ENCODE measurements around the gene ZMIZ1. TPM values are rescaled to one million over a fixed set of nuclear protein-coding genes. Genes with fewer than 3 reads are reported as not detected.

ZMIZ1 gene
- total RNA-seq, 1 experiment from 2014 or later, result 34.2 TPM

DNA sequence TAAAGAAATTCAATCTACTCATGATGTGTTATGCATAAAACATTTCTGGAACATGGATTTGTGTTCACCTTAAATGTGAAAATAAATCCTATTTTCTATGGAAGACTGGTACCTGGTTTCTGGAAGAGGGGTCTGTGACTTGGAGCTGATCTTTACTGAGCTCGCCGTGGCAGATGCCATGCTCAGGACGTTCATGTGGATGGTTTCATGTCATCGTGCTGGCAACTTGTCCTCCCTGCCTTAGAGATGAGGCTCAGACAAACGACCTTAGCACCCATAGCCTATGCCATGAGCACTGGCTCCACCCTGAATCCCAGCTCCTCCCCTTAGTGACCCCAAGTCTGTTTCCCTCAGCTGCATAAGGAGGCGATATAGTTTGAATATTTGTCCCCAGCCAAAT is 285.8 kb downstream of the ZMIZ1 start:
- no peak for ATAC-seq
- TF ChIP-seq SIN3A (IDR thresholded peaks at IDR 0.05; ENCODE audit: borderline replicate concordance, insufficient read depth, low read depth, low read length), result no peak
- TF ChIP-seq, protein P1, sequence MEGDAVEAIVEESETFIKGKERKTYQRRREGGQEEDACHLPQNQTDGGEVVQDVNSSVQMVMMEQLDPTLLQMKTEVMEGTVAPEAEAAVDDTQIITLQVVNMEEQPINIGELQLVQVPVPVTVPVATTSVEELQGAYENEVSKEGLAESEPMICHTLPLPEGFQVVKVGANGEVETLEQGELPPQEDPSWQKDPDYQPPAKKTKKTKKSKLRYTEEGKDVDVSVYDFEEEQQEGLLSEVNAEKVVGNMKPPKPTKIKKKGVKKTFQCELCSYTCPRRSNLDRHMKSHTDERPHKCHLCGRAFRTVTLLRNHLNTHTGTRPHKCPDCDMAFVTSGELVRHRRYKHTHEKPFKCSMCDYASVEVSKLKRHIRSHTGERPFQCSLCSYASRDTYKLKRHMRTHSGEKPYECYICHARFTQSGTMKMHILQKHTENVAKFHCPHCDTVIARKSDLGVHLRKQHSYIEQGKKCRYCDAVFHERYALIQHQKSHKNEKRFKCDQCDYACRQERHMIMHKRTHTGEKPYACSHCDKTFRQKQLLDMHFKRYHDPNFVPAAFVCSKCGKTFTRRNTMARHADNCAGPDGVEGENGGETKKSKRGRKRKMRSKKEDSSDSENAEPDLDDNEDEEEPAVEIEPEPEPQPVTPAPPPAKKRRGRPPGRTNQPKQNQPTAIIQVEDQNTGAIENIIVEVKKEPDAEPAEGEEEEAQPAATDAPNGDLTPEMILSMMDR (IDR thresholded peaks at IDR 0.05), result no peak
- TF ChIP-seq, protein P2, sequence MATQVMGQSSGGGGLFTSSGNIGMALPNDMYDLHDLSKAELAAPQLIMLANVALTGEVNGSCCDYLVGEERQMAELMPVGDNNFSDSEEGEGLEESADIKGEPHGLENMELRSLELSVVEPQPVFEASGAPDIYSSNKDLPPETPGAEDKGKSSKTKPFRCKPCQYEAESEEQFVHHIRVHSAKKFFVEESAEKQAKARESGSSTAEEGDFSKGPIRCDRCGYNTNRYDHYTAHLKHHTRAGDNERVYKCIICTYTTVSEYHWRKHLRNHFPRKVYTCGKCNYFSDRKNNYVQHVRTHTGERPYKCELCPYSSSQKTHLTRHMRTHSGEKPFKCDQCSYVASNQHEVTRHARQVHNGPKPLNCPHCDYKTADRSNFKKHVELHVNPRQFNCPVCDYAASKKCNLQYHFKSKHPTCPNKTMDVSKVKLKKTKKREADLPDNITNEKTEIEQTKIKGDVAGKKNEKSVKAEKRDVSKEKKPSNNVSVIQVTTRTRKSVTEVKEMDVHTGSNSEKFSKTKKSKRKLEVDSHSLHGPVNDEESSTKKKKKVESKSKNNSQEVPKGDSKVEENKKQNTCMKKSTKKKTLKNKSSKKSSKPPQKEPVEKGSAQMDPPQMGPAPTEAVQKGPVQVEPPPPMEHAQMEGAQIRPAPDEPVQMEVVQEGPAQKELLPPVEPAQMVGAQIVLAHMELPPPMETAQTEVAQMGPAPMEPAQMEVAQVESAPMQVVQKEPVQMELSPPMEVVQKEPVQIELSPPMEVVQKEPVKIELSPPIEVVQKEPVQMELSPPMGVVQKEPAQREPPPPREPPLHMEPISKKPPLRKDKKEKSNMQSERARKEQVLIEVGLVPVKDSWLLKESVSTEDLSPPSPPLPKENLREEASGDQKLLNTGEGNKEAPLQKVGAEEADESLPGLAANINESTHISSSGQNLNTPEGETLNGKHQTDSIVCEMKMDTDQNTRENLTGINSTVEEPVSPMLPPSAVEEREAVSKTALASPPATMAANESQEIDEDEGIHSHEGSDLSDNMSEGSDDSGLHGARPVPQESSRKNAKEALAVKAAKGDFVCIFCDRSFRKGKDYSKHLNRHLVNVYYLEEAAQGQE (IDR thresholded peaks at IDR 0.05; ENCODE audit: insufficient read depth in 1 of 2, low read depth in 2 of 2, low read length in 1 of 2), result no peak
- Histone ChIP-seq H3K9me3 (ENCODE audit: control insufficient read depth, insufficient read depth, low read depth, low read length) (no peaks in the 10 kb centered on the region), H3K36me3 (ENCODE audit: control insufficient read depth, insufficient read depth, low read length) (peaks cover 2% of the 10 kb centered on the region; the same call in 1 of the 2 replicates), H3K27ac (ENCODE audit: low read length) (no peak overlapping the region), H3K4me1 (ENCODE audit: control insufficient read depth, insufficient read depth, low read length) (no peaks in the 10 kb centered on the region), H3K27me3 (ENCODE audit: control insufficient read depth, insufficient read depth, low read length) (no peaks in the 10 kb centered on the region), H3K4me3 (ENCODE audit: low read depth in 2 of 2, low read length in 2 of 2) (no peak overlapping the region)
- in situ Hi-C loops (cut with HindIII; ENCODE audit: low pct_unique_long_range_greater_than_20kb, low sequenced_read_pairs) (no loop called here), intact Hi-C loops (cut with micrococcal nuclease; ENCODE audit: unreplicated experiment) (no loop called here)
- no TSS peak for BruUV-seq (replicated peaks)
- DNase-seq (ENCODE audit: low read depth, low spot score), result no peak
- ChIA-PET CTCF (no interaction called here), POLR2A (interaction anchor here (0.7 kb wide), 1 partner anchor 107 kb away, joined by 3 read pairs; no protein-coding TSS in a partner anchor)

DNA sequence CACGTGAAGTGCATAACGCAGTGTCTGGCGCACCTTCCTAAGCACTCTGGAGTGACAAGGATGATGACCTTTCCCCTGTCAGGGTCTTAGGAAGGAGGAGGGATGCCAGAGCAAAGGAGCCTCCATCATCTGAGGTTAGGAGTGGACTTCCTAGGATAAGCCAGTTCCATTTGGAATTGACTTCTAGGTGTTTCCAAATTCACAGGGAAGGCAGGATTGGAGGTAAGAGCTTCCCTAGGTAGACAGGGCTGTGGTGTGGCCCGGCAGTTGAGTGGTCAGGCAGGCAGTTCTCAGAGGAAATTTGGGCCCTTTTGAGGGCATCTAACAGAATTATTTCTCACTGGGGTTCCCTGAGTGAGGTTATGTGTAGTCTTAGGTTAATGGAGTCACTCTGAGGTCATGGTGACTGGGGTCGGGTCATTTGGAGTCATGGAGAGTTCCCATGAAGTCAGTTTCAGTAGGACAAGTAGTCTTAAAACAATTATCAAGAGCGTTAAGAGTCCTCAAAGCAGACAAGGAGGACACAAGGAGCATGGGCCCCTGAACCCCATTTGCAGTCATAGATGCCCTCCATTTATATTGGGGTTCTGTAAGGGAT is 286.8 kb downstream of the ZMIZ1 start:
- no peak for DNase-seq (ENCODE audit: low read depth, low spot score)
- Histone ChIP-seq H3K4me3 (ENCODE audit: low read depth in 2 of 2, low read length in 2 of 2) (no peak overlapping the region), H3K27me3 (ENCODE audit: control insufficient read depth, insufficient read depth, low read length) (no peaks in the 10 kb centered on the region), H3K27ac (ENCODE audit: low read length) (no peak overlapping the region), H3K36me3 (ENCODE audit: control insufficient read depth, insufficient read depth, low read length) (no peaks in the 10 kb centered on the region; the same call in 1 of the 2 replicates), H3K9me3 (ENCODE audit: control insufficient read depth, insufficient read depth, low read depth, low read length) (no peaks in the 10 kb centered on the region), H3K4me1 (ENCODE audit: control insufficient read depth, insufficient read depth, low read length) (no peaks in the 10 kb centered on the region)
- in situ Hi-C loops (cut with HindIII; ENCODE audit: low pct_unique_long_range_greater_than_20kb, low sequenced_read_pairs) (no loop called here), intact Hi-C loops (cut with micrococcal nuclease; ENCODE audit: unreplicated experiment) (no loop called here)
- POLR2A ChIA-PET, result interaction anchor here (0.6 kb wide), 1 partner anchor 31 kb away, joined by 3 read pairs; no protein-coding TSS in a partner anchor
- BruUV-seq (replicated peaks), result no TSS peak
- CTCF ChIA-PET, result interaction anchor here (1.1 kb wide), 1 partner anchor 10 kb away, joined by 4 read pairs; no protein-coding TSS in a partner anchor
- no peak for ATAC-seq
- TF ChIP-seq SIN3A (IDR thresholded peaks at IDR 0.05; ENCODE audit: borderline replicate concordance, insufficient read depth, low read depth, low read length) (no peak), POLR2AphosphoS5 (IDR thresholded peaks at IDR 0.05; ENCODE audit: low read depth, low read length) (no peak), TCF7L2 (IDR thresholded peaks at IDR 0.05; ENCODE audit: low read depth, low read length) (no peak)
- TF ChIP-seq, protein P1 (IDR thresholded peaks at IDR 0.05), result no peak
- TF ChIP-seq, protein P2 (IDR thresholded peaks at IDR 0.05; ENCODE audit: insufficient read depth in 1 of 2, low read depth in 2 of 2, low read length in 1 of 2), result no peak
